Neutrophil (primary cell): ENCODE measurements around the gene ARVCF.

ENCODE experiments used
- H3K27ac ChIP-seq: fragments of 200-600 bp; sonication (generic); 2 replicates; pipeline ENCODE4 v1.5.1; 2016; ENCODE audit warnings: mild to moderate bottlenecking, moderate library complexity
- H3K27me3 ChIP-seq: fragments of 200-600 bp; sonication (generic); 2 replicates; pipeline ENCODE4 v1.6.0; 2016; ENCODE audit warnings: mild to moderate bottlenecking
- H3K36me3 ChIP-seq: fragments of 200-600 bp; sonication (generic); 2 replicates; pipeline ENCODE4 v1.5.1; 2017
- H3K4me1 ChIP-seq, 2 experiments: fragments of 200-600 bp in 1 of 2; sonication (generic) in 1 of 2; 1 replicate in 1 of 2; 2 replicates in 1 of 2; pipeline versions ENCODE4 v1.5.1 to v1.6.1; 2013 to 2016; ENCODE audit warnings: low read depth in 1 of 2, low read length in 1 of 2, mild to moderate bottlenecking in 1 of 2, moderate library complexity in 1 of 2; ENCODE audit not compliant: control insufficient read depth in 1 of 2, insufficient read depth in 1 of 2
- H3K4me3 ChIP-seq, 2 experiments: fragments of 200-600 bp in 1 of 2; sonication (generic) in 1 of 2; 1 replicate in 1 of 2; 2 replicates in 1 of 2; pipeline ENCODE4 v1.5.1; 2013 to 2016; ENCODE audit warnings: low read depth in 1 of 2, low read length in 1 of 2, mild to moderate bottlenecking in 1 of 2, moderate library complexity in 1 of 2
- H3K9me3 ChIP-seq: fragments of 200-600 bp; sonication (generic); 2 replicates; pipeline ENCODE4 v1.5.1; 2016
- CTCF ChIP-seq: fragments of 200-600 bp; sonication (generic); IDR thresholded peaks from 2 replicates; pipeline ENCODE4 v1.5.1; 2016; ENCODE audit warnings: antibody characterized with exemption

The ARVCF gene

GRCh38 chr22:20054485-20054884 is 37.9 kb upstream of the ARVCF start:
- TF ChIP-seq CTCF = no peak
- Histone ChIP-seq H3K9me3 (no peaks in the 10 kb centered on the region), H3K4me1 (no peaks in the 10 kb centered on the region), H3K4me3 (no peak overlapping the region), H3K36me3 (peaks cover 92% of the 10 kb centered on the region), H3K27ac (no peak overlapping the region), H3K27me3 (no peaks in the 10 kb centered on the region)

GRCh38 chr22:20054034-20054427 is 37.4 kb upstream of the ARVCF start:
- Histone ChIP-seq H3K4me3 (no peak overlapping the region), H3K27me3 (no peaks in the 10 kb centered on the region), H3K9me3 (no peaks in the 10 kb centered on the region), H3K4me1 (no peaks in the 10 kb centered on the region), H3K27ac (no peak overlapping the region), H3K36me3 (peaks cover 92% of the 10 kb centered on the region)
- no peak for TF ChIP-seq CTCF

GRCh38 chr22:20053407-20054033 is 36.9 kb upstream of the ARVCF start:
- Histone ChIP-seq H3K36me3 (peaks cover 92% of the 10 kb centered on the region), H3K27ac (no peak overlapping the region)

GRCh38 chr22:20052309-20053259 is 36.0 kb upstream of the ARVCF start:
- TF ChIP-seq CTCF = no peak
- no peak overlapping the region for H3K27ac ChIP-seq
- H3K36me3 ChIP-seq = peaks cover 92% of the 10 kb centered on the region
- peaks cover 4% of the 10 kb centered on the region for H3K9me3 ChIP-seq
- H3K4me1 ChIP-seq = no peaks in the 10 kb centered on the region
- no peaks in the 10 kb centered on the region for H3K27me3 ChIP-seq
- no peak overlapping the region for H3K4me3 ChIP-seq

More at GRCh38 chr22:20053407-20054033, 36.9 kb upstream of the ARVCF start:
- Histone ChIP-seq H3K4me3 (no peak overlapping the region), H3K27me3 (no peaks in the 10 kb centered on the region), H3K9me3 (no peaks in the 10 kb centered on the region), H3K4me1 (no peaks in the 10 kb centered on the region)
- no peak for TF ChIP-seq CTCF

- Histone ChIP-seq H3K4me3 (no peak overlapping the region), H3K4me1 (no peaks in the 10 kb centered on the region), H3K9me3 (peaks cover 4% of the 10 kb centered on the region), H3K27ac (no peak overlapping the region), H3K27me3 (no peaks in the 10 kb centered on the region), H3K36me3 (peaks cover 92% of the 10 kb centered on the region)
- TF ChIP-seq CTCF = no peak
These were observed 35.3 kb upstream of the ARVCF start for GRCh38 chr22:20051927-20052308.
